Measurements from ENCODE around the gene KCNJ10. TPM values are rescaled to one million over a fixed set of nuclear protein-coding genes. Genes with fewer than 3 reads are reported as not detected.

Gene KCNJ10
- total RNA-seq, 1 donor from 2014 or later, result 0.27 TPM

DNA sequence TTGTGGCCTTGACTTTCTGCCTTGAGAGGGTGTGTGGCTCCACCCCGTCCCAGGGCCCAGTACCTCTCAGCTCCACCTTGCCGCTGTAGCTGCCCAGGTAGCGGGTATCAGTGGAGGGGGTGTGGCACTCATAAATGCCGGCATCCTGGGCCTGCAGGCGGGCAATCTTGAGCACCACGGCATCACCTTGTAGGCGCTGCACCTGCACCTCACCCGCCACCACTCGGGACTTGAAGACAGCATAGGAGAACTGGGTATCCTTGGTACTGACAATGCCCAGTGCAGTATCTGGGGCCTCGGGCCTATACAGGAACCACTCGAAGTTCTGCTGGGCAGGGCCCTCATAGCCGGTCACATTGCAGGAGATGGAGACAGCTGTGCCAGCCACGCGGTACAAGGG lies 24.8 kb upstream of the KCNJ10 start:
- DNase-seq (ENCODE audit: low read depth), result no peak
- H3K9ac ChIP-seq (ENCODE audit: low read length), result no peak overlapping the region
- no peak for FAIRE-seq
- TF ChIP-seq, protein P1, sequence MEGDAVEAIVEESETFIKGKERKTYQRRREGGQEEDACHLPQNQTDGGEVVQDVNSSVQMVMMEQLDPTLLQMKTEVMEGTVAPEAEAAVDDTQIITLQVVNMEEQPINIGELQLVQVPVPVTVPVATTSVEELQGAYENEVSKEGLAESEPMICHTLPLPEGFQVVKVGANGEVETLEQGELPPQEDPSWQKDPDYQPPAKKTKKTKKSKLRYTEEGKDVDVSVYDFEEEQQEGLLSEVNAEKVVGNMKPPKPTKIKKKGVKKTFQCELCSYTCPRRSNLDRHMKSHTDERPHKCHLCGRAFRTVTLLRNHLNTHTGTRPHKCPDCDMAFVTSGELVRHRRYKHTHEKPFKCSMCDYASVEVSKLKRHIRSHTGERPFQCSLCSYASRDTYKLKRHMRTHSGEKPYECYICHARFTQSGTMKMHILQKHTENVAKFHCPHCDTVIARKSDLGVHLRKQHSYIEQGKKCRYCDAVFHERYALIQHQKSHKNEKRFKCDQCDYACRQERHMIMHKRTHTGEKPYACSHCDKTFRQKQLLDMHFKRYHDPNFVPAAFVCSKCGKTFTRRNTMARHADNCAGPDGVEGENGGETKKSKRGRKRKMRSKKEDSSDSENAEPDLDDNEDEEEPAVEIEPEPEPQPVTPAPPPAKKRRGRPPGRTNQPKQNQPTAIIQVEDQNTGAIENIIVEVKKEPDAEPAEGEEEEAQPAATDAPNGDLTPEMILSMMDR (IDR thresholded peaks at IDR 0.05; ENCODE audit: insufficient read depth, low read depth, low read length), result no peak
- TF ChIP-seq EZH2 (IDR thresholded peaks at IDR 0.05; ENCODE audit: insufficient read depth, low read length), result no peak
- H2AFZ ChIP-seq (ENCODE audit: low read depth, low read length), result no peak overlapping the region
- H3K4me1 Mint-ChIP-seq (ENCODE audit: low read depth, unreplicated experiment), result peaks cover 6% of the 10 kb centered on the region
- no peaks in the 10 kb centered on the region for H3K36me3 ChIP-seq (ENCODE audit: insufficient read depth, low read length)
- no peaks in the 10 kb centered on the region for H3K9me3 ChIP-seq (ENCODE audit: insufficient read depth, low read depth, low read length)
- H3K27me3 Mint-ChIP-seq (ENCODE audit: low read depth, unreplicated experiment), result no peaks in the 10 kb centered on the region
- no peaks in the 10 kb centered on the region for H3K79me2 ChIP-seq (ENCODE audit: insufficient read depth, low read length)
- H4K20me1 ChIP-seq (ENCODE audit: insufficient read depth, low read length), result peaks cover 6% of the 10 kb centered on the region
- H3K4me3 ChIP-seq (ENCODE audit: insufficient read depth, low read depth, low read length), result no peak overlapping the region
- no peaks in the 10 kb centered on the region for H3K9me3 Mint-ChIP-seq (ENCODE audit: unreplicated experiment)
- peaks cover 9% of the 10 kb centered on the region for H3K4me1 ChIP-seq (ENCODE audit: insufficient read depth, low read length)
- H3K27ac Mint-ChIP-seq (ENCODE audit: unreplicated experiment), result no peak overlapping the region
- H3K27ac ChIP-seq (ENCODE audit: low read depth, low read length), result no peak overlapping the region
- H3K36me3 Mint-ChIP-seq (ENCODE audit: low read depth, unreplicated experiment), result peaks cover 2% of the 10 kb centered on the region
- H3K4me2 ChIP-seq (ENCODE audit: low read length), result no peak overlapping the region
- no peak overlapping the region for H3K4me3 Mint-ChIP-seq (ENCODE audit: unreplicated experiment)
- no peaks in the 10 kb centered on the region for H3K27me3 ChIP-seq (ENCODE audit: insufficient read depth, low read length)

DNA sequence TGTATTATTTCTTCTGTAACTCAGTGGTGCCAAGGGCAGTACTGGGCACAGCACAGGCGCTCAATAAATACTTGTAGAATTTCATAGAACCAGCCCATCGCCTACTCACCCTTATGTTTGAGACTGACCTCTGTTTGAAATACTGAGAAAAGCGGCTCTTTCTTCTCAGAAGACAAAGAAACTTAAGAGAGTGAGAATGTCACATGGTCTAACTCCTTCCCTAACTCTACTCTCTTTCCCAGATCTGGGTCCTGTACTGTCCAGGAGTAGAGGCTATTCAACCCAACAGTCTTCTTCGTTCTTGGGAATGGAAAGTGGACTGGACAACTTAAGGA lies 24.3 kb upstream of the KCNJ10 start:
- H3K9ac ChIP-seq (ENCODE audit: low read length), result no peak overlapping the region
- no peaks in the 10 kb centered on the region for H3K27me3 Mint-ChIP-seq (ENCODE audit: low read depth, unreplicated experiment)
- H3K4me3 ChIP-seq (ENCODE audit: insufficient read depth, low read depth, low read length), result no peak overlapping the region
- H3K4me1 ChIP-seq (ENCODE audit: insufficient read depth, low read length), result peaks cover 8% of the 10 kb centered on the region
- no peak overlapping the region for H2AFZ ChIP-seq (ENCODE audit: low read depth, low read length)
- peaks cover 6% of the 10 kb centered on the region for H3K4me1 Mint-ChIP-seq (ENCODE audit: low read depth, unreplicated experiment)
- H3K36me3 ChIP-seq (ENCODE audit: insufficient read depth, low read length), result no peaks in the 10 kb centered on the region
- no peaks in the 10 kb centered on the region for H3K27me3 ChIP-seq (ENCODE audit: insufficient read depth, low read length)
- no peak for TF ChIP-seq EZH2 (IDR thresholded peaks at IDR 0.05; ENCODE audit: insufficient read depth, low read length)
- TF ChIP-seq, protein P1 (IDR thresholded peaks at IDR 0.05; ENCODE audit: insufficient read depth, low read depth, low read length), result no peak
- peaks cover 6% of the 10 kb centered on the region for H4K20me1 ChIP-seq (ENCODE audit: insufficient read depth, low read length)
- H3K4me2 ChIP-seq (ENCODE audit: low read length), result no peak overlapping the region
- no peak overlapping the region for H3K27ac Mint-ChIP-seq (ENCODE audit: unreplicated experiment)
- FAIRE-seq (no peak), DNase-seq (ENCODE audit: low read depth) (no peak)
- no peak overlapping the region for H3K27ac ChIP-seq (ENCODE audit: low read depth, low read length)
- no peaks in the 10 kb centered on the region for H3K9me3 ChIP-seq (ENCODE audit: insufficient read depth, low read depth, low read length)
- no peaks in the 10 kb centered on the region for H3K79me2 ChIP-seq (ENCODE audit: insufficient read depth, low read length)
- no peak overlapping the region for H3K4me3 Mint-ChIP-seq (ENCODE audit: unreplicated experiment)
- no peaks in the 10 kb centered on the region for H3K9me3 Mint-ChIP-seq (ENCODE audit: unreplicated experiment)
- peaks cover 2% of the 10 kb centered on the region for H3K36me3 Mint-ChIP-seq (ENCODE audit: low read depth, unreplicated experiment)

DNA sequence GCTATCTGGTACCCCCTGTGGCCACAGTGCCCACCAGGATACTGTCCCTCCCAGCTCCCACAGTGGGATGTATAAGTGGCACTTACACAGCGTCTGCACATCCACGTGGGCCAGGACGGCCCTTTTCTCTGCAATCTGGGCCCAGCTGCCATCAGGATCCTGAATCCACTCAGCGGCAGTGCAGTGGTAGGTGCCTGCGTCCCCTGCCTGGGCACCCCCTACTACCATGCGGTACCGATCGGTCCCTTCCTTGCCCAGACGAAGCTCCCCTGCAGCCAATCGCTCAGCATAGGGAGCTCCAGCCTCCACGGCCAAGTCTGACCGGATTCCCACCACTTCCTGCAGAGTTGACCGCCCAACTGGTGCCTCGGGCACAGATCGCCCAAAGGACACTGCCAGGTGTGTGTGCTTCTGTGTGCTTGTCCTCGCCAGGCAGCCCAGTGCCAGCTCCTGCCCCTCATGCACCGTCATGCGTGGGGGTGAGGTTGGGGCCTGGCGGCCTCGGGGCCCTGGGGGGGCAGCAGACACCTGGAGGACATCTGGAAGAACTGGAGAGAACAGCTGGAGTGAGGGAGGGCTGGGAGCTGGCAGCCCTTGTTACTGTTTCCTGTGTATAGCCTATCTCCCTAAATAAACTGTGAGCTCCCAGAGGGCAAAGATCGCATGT lies 23.8 kb upstream of the KCNJ10 start:
- Histone ChIP-seq H3K9me3 (ENCODE audit: insufficient read depth, low read depth, low read length) (no peaks in the 10 kb centered on the region), H3K4me2 (ENCODE audit: low read length) (no peak overlapping the region), H3K9ac (ENCODE audit: low read length) (no peak overlapping the region), H3K4me3 (ENCODE audit: insufficient read depth, low read depth, low read length) (no peak overlapping the region), H3K4me1 (ENCODE audit: insufficient read depth, low read length) (peaks cover 7% of the 10 kb centered on the region), H2AFZ (ENCODE audit: low read depth, low read length) (no peak overlapping the region), H3K27me3 (ENCODE audit: insufficient read depth, low read length) (no peaks in the 10 kb centered on the region), H3K36me3 (ENCODE audit: insufficient read depth, low read length) (no peaks in the 10 kb centered on the region), H3K79me2 (ENCODE audit: insufficient read depth, low read length) (no peaks in the 10 kb centered on the region), H3K27ac (ENCODE audit: low read depth, low read length) (no peak overlapping the region), H4K20me1 (ENCODE audit: insufficient read depth, low read length) (peaks cover 6% of the 10 kb centered on the region)
- no peak for FAIRE-seq
- Mint-ChIP-seq H3K36me3 (ENCODE audit: low read depth, unreplicated experiment) (peaks cover 4% of the 10 kb centered on the region), H3K27me3 (ENCODE audit: low read depth, unreplicated experiment) (peaks cover under 1% of the 10 kb centered on the region), H3K4me1 (ENCODE audit: low read depth, unreplicated experiment) (peaks cover 6% of the 10 kb centered on the region), H3K9me3 (ENCODE audit: unreplicated experiment) (no peaks in the 10 kb centered on the region), H3K4me3 (ENCODE audit: unreplicated experiment) (no peak overlapping the region), H3K27ac (ENCODE audit: unreplicated experiment) (no peak overlapping the region)
- TF ChIP-seq EZH2 (IDR thresholded peaks at IDR 0.05; ENCODE audit: insufficient read depth, low read length), result no peak
- TF ChIP-seq, protein P1 (IDR thresholded peaks at IDR 0.05; ENCODE audit: insufficient read depth, low read depth, low read length), result no peak
- DNase-seq (ENCODE audit: low read depth), result no peak

Data from astrocyte (in vitro differentiated cells and primary cell).